ENCODE data around the gene MTG2. TPM values are rescaled to one million over a fixed set of nuclear protein-coding genes. Genes with fewer than 3 reads are reported as not detected.

MTG2 gene
- total and polyA plus RNA-seq, 2 donors, result 10.3 to 25.8 TPM

DNA sequence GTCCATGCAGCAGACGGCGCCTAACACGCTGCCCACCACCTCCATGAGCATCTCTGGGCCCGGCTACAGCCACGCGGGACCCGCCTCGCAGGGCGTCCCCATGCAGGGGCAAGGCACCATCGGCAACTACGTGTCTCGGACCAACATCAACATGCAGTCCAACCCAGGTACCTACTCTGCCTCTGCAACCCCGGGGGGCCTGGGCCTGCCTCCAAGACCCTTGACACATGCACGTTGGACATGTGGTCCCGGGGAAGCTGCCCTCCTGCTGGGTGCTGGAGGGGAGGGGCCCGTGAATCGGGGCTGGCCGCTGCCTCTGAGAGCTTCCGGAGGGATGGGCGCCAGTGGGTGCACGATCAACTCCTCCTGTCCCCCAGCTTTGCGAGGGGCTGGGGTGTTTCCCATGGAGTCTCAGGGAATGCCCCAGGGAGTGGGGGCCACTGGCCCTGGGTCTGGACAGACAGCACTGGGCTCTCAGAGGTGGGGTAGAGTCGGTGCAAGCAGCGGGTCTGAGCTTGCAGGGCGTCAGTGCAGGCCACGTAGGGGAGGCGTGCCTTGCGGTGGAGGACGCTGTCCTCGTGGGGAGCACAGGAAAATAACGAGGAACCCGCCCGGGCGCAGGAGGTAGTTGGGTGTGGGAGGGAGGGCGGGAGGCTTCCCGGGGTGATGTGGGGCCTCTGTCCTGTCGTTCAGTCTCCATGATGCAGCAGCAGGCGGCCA lies 19.9 kb upstream of the MTG2 start:
- whole genome bisulfite sequencing, result 92% methylated on average over 38 of the region's 38 CpGs

GRCh38 chr20:62163485-62163865 lies 19.4 kb upstream of the MTG2 start:
- Histone ChIP-seq H3K36me3 (ENCODE audit: insufficient read depth) (peaks cover 4% of the 10 kb centered on the region), H3K4me3 (ENCODE audit: low read depth, low read length) (no peak overlapping the region), H3K27ac (ENCODE audit: low read depth) (no peak overlapping the region), H3K4me1 (ENCODE audit: insufficient read depth) (no peaks in the 10 kb centered on the region)
- no peak for DNase-seq (ENCODE audit: extremely low spot score)
- 93% methylated on average over 25 of the region's 25 CpGs for WGBS

More for the DNA sequence above, 19.9 kb upstream of the MTG2 start:
- no peak overlapping the region for H3K27ac ChIP-seq (ENCODE audit: low read depth)
- H3K4me3 ChIP-seq (ENCODE audit: low read depth, low read length), result no peak overlapping the region
- peaks cover 4% of the 10 kb centered on the region for H3K36me3 ChIP-seq (ENCODE audit: insufficient read depth)
- no peak for DNase-seq (ENCODE audit: extremely low spot score)
- H3K4me1 ChIP-seq (ENCODE audit: insufficient read depth), result no peaks in the 10 kb centered on the region

- 94% methylated on average over 29 of the region's 29 CpGs for WGBS
- Histone ChIP-seq H3K36me3 (ENCODE audit: insufficient read depth) (peaks cover 4% of the 10 kb centered on the region), H3K4me3 (ENCODE audit: low read depth, low read length) (no peak overlapping the region), H3K4me1 (ENCODE audit: insufficient read depth) (no peaks in the 10 kb centered on the region), H3K27ac (ENCODE audit: low read depth) (no peak overlapping the region)
- DNase-seq (ENCODE audit: extremely low spot score), result no peak
Measured at GRCh38 chr20:62163986-62164762, 18.7 kb upstream of the MTG2 start.

DNA sequence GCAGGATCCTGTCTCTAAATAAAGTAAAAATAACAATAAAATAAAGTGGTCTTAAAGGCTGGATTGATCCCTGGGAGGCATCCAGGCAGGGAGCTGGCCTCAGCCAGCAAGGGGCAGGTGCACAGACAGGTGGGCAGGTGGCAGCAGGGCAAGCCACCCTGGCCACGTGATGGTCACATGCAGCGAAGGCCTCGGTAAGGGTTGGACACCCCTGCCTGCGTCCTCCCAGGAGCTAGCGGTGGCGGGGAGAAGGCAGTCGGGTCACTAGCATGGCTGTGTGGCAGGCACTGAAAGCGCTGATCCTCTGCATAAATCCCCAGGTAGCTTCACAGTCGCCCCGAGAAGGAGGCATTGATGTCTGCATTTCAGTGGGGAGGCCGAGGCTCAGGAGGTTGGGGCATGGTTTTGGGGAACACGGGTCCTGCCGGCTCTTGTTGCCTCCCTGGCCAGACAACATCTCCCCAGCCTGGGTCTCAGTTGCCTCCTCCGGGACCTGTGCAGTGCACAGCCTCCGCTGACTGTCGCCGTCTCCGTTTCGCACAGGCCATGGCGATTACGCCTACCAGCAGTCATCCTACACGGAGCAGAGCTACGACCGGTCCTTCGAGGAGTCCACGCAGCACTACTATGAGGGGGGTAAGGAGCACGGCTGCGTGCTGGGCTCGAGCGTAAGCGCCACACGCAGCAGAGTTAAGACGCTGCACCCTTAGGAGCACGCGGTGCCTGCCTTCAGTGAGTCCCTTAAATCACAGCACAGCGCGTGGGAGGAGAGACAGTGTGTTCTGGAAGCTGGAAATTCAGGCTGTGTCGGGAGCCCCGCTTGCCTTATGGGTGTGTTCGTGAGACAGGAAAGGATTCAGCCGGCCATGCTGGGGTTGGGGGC lies 17.7 kb upstream of the MTG2 start:
- DNase-seq (ENCODE audit: extremely low spot score), result no peak
- WGBS, result 96% methylated on average over 41 of the region's 41 CpGs
- peaks cover 4% of the 10 kb centered on the region for H3K36me3 ChIP-seq (ENCODE audit: insufficient read depth)

GRCh38 chr20:62165762-62166399 lies 16.9 kb upstream of the MTG2 start:
- DNase-seq (ENCODE audit: extremely low spot score), result no peak
- peaks cover 4% of the 10 kb centered on the region for H3K36me3 ChIP-seq (ENCODE audit: insufficient read depth)
- no peak overlapping the region for H3K4me3 ChIP-seq (ENCODE audit: low read depth, low read length)
- H3K4me1 ChIP-seq (ENCODE audit: insufficient read depth), result no peaks in the 10 kb centered on the region
- 85% methylated on average over 25 of the region's 25 CpGs for WGBS
- no peak overlapping the region for H3K27ac ChIP-seq (ENCODE audit: low read depth)

More for the DNA sequence above, 17.7 kb upstream of the MTG2 start:
- Histone ChIP-seq H3K4me1 (ENCODE audit: insufficient read depth) (no peaks in the 10 kb centered on the region), H3K4me3 (ENCODE audit: low read depth, low read length) (no peak overlapping the region), H3K27ac (ENCODE audit: low read depth) (no peak overlapping the region)

GRCh38 chr20:62167474-62167873 lies 15.4 kb upstream of the MTG2 start:
- H3K27ac ChIP-seq (ENCODE audit: low read depth), result no peak overlapping the region
- H3K4me1 ChIP-seq (ENCODE audit: insufficient read depth), result no peaks in the 10 kb centered on the region
- WGBS, result 82% methylated on average over 6 of the region's 6 CpGs
- peaks cover 4% of the 10 kb centered on the region for H3K36me3 ChIP-seq (ENCODE audit: insufficient read depth)
- no peak for DNase-seq (ENCODE audit: extremely low spot score)
- H3K4me3 ChIP-seq (ENCODE audit: low read depth, low read length), result no peak overlapping the region

- no peak for DNase-seq (ENCODE audit: extremely low spot score)
- peaks cover 4% of the 10 kb centered on the region for H3K36me3 ChIP-seq (ENCODE audit: insufficient read depth)
- no peaks in the 10 kb centered on the region for H3K4me1 ChIP-seq (ENCODE audit: insufficient read depth)
- H3K27ac ChIP-seq (ENCODE audit: low read depth), result no peak overlapping the region
- WGBS, result 78% methylated on average over 4 of the region's 4 CpGs
- H3K4me3 ChIP-seq (ENCODE audit: low read depth, low read length), result no peak overlapping the region
Measured at GRCh38 chr20:62168061-62168460, 14.8 kb upstream of the MTG2 start.

DNA sequence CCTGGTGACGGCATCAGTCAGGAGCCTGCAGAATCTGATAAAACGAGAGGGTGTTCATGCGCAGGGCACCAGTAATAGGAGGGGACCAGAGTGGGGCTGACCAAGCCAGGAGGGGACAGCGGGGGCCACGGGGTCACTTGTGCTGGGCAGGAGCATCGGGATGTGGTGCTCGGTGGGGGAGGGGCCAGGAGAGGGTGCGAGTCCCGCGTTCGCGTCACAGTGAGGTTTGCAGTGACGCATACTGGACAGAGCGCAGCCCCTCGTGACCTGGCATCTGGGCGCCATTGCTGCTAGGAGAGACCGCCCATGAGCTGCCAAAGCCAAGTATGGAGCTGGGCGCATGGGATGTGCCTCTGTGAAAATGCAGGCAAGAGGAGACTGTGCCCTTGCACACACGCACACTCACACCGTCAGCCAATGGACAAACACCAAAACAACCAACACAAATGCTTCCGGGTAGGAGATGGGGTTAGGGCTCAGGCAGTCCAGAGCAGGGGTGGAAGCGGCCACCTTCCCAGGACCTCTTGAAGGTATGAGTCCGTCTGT lies 13.9 kb upstream of the MTG2 start:
- no peaks in the 10 kb centered on the region for H3K4me1 ChIP-seq (ENCODE audit: insufficient read depth)
- WGBS, result 96% methylated on average over 23 of the region's 23 CpGs
- no peak for DNase-seq (ENCODE audit: extremely low spot score)
- H3K4me3 ChIP-seq (ENCODE audit: low read depth, low read length), result no peak overlapping the region
- peaks cover 4% of the 10 kb centered on the region for H3K36me3 ChIP-seq (ENCODE audit: insufficient read depth)
- no peak overlapping the region for H3K27ac ChIP-seq (ENCODE audit: low read depth)

DNA sequence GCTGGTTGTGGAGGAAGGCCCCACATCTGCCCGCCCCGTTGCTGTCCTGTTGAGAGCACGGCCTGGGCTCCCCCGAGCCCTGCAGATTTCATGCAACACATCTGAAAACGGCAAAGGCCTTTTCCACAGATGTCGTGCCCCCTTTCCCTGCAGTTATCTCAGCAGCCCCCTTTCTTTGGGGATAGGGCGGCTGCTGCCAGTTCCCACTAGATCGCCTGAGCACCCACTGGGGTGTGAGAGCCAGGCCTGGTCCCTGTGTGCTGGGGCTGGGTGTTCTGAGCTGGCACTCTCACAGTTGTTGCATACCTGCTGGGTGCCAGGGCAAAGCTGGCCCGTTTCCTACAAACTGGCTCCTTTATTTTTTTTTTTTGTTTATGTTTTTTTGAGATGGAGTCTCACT lies 12.3 kb upstream of the MTG2 start:
- H3K36me3 ChIP-seq (ENCODE audit: insufficient read depth), result peaks cover 3% of the 10 kb centered on the region
- 95% methylated on average over 9 of the region's 9 CpGs for WGBS

GRCh38 chr20:62171245-62171644 lies 11.6 kb upstream of the MTG2 start:
- no peak overlapping the region for H3K27ac ChIP-seq (ENCODE audit: low read depth)
- peaks cover 3% of the 10 kb centered on the region for H3K36me3 ChIP-seq (ENCODE audit: insufficient read depth)
- WGBS, result 84% methylated on average over 8 of the region's 8 CpGs
- no peaks in the 10 kb centered on the region for H3K4me1 ChIP-seq (ENCODE audit: insufficient read depth)
- H3K4me3 ChIP-seq (ENCODE audit: low read depth, low read length), result no peak overlapping the region
- no peak for DNase-seq (ENCODE audit: extremely low spot score)

More for the DNA sequence above, 12.3 kb upstream of the MTG2 start:
- Histone ChIP-seq H3K4me1 (ENCODE audit: insufficient read depth) (no peaks in the 10 kb centered on the region), H3K27ac (ENCODE audit: low read depth) (no peak overlapping the region), H3K4me3 (ENCODE audit: low read depth, low read length) (no peak overlapping the region)
- no peak for DNase-seq (ENCODE audit: extremely low spot score)

DNA sequence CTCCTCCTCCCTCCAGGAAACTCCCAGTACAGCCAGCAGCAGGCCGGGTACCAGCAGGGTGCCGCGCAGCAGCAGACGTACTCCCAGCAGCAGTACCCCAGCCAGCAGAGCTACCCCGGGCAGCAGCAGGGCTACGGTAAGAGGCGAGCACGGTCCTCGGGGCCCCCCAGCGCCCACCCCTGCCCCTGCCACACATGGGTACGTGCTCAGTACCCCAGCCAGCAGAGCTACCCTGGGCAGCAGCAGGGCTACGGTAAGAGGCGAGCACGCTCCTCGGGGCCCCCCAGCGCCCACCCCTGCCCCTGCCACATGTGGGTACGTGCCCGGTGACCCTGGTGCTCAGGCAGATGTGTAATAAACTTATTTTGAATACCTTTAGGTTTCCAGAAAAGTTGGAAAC lies 10.2 kb upstream of the MTG2 start:
- Histone ChIP-seq H3K4me1 (ENCODE audit: insufficient read depth) (no peaks in the 10 kb centered on the region), H3K4me3 (ENCODE audit: low read depth, low read length) (no peak overlapping the region), H3K36me3 (ENCODE audit: insufficient read depth) (no peaks in the 10 kb centered on the region), H3K27ac (ENCODE audit: low read depth) (no peak overlapping the region)
- 93% methylated on average over 18 of the region's 18 CpGs for WGBS
- no peak for DNase-seq (ENCODE audit: extremely low spot score)

DNA sequence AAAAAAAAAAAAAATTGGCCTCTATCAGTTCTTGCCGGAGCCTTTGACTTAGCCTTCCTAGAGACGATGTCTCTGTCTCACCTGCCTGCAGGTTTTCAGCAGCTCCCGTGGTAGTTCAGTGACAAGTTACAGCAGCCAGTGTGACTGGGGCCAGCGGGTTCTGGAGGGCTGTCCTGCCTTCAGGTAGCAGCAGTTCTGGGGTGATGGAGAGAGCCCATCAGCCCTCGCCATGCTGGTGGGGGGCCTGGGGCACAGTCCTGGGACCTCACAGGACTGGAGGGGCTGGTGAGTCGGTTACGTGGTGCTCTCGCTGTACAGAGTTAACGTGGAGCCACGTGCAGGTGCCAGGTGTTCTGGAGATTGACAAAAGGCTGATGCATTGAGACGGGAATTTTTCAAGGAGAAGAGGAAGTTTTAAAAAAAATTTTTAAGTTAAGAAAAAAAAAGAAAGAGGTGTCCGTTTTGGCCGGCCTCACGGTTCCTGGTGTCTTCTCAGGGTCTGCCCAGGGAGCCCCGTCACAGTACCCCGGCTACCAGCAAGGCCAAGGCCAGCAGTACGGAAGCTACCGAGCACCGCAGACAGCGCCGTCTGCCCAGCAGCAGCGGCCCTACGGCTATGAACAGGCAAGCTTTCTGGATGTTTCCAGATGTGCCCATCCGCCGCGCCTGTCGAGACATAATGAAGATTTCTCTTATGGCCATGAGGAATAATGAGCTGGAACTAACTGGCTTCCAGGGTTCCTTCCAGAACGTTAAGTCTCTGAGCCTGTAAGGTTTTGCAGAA lies 8.6 kb upstream of the MTG2 start:
- WGBS, result 95% methylated on average over 28 of the region's 28 CpGs
- Histone ChIP-seq H3K4me1 (ENCODE audit: insufficient read depth) (no peaks in the 10 kb centered on the region), H3K4me3 (ENCODE audit: low read depth, low read length) (no peak overlapping the region), H3K27ac (ENCODE audit: low read depth) (no peak overlapping the region), H3K36me3 (ENCODE audit: insufficient read depth) (no peaks in the 10 kb centered on the region)
- no peak for DNase-seq (ENCODE audit: extremely low spot score)

Data from urinary bladder (tissue), 4 donors.